ENCODE data around the gene TMC2.

The TMC2 gene

DNA sequence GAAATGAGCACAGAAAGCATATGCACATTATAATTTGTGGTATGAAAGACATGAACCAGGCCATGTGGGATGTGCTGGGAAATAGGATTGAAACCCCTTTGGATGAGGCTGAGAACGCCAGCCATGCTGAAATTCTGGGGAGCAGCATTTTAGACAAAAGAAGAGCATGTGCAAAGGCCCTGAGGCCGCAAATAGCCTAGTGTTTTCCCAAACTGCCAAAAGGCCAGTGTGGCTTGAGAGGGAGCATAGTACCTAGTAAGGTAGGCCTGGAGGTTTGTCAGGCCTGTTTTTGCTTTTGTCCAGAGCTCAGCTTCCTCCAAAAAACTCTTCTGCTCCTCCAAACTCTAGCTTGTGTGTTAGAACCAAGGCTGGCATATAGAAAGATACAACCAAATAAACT, 58.7 kb downstream of the TMC2 start:
- no peak for DNase-seq

DNA sequence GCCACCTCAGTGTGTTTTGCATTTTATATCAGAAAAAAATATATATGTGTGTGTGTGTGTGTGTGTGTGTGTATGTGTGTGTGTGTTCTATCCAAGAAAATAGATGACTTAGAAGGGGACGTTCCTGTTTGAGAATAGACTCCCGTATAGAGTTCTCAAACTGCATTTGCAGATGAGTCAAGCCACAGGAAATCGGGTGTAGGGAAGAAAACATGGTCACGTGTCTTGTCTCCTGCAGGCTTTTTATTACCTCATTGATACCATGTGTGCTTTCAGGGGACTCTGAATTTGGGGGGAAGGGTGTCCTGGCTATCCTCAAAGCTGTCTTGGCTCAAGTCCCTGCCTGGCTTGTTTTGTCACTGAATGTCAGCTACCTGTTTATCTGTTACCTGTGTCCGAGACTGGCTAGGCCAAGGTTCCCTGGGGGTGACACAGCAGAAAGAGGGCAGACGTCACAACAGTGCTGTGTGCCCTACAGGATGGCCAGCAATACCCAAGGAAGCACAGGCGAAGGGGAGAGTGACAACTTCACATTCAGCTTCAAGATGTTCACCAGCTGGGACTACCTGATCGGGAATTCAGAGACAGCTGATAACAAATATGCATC, 60.4 kb downstream of the TMC2 start:
- no peak for DNase-seq

DNA sequence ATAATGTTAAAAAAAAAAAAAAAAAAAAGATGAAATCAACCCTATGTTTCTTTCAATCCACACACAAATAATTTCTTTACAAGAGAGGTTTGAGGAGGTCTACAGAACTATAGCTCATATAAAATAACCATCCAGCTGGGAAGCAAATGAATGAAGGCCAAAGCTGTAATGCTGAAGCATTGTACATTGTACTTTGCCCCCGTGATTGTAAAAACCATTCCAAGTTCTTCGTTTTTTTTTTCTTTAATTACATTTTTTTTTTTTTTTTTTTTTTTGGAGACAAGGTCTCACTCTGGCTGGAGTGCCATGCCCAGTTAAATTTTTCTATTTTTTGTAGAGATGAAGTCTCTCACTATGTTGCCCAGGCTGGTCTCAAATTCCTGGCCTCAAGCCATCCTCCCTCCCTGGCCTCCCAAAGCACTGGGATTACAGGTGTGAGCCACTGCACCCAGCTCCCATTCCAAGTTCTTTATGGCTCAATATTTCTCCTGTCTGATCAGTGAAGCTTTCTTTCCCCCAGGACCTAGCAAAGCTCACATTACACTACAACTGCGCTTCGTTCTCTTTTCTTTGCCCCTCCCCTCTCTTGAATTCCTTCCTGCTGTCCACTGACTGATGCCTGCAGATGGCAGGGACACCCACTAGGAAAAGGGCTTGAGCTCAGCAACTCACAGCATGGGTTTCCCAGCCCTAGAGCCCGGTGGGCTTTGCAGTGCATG, 63.1 kb downstream of the TMC2 start:
- no peak for DNase-seq

DNA sequence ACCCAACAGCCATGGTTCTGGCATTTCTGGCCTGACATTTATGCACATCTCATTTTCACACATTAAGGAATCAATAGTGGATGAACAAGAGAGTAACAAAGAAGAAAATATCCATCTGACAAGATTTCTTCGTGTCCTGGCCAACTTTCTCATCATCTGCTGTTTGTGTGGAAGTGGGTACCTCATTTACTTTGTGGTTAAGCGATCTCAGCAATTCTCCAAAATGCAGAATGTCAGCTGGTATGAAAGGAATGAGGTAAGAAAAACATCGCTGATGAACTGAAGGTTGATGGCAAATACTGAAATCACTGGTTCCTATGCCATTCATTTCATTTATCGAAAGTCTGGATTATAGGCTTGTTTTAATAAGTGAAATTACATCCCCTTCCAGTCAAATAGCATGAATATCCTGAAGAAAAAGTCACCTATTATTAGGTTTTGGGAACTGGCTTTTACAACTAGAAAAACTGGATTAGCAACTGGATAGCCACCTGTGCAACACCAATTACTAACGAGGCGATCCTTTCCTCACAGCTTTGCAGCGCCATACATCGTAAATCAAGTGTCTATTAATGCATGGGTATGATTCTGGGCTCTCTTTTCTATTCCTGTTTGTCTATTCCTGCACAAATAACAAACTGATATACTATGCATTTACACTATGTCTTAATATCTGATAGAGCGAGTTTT, 65.8 kb downstream of the TMC2 start:
- no peak for DNase-seq

DNA sequence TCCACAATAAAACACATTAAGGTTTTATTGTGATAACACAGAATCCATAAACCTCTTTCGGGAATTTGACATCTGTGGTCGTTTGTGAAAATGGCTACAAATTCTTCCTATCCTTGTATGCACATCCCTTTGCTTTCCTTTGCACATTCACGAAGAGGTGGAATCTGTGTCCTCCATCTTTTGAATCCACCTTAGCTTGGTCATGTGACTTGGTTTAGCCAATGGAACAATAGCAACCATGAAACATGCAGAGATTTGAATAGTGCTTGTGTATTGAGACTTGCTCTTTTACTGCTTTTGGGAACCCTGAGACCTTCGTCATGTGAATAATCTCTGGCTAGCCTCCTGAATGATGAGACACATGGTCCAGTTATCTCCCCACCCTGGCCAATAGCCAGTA, 66.4 kb downstream of the TMC2 start:
- no peak for DNase-seq

DNA sequence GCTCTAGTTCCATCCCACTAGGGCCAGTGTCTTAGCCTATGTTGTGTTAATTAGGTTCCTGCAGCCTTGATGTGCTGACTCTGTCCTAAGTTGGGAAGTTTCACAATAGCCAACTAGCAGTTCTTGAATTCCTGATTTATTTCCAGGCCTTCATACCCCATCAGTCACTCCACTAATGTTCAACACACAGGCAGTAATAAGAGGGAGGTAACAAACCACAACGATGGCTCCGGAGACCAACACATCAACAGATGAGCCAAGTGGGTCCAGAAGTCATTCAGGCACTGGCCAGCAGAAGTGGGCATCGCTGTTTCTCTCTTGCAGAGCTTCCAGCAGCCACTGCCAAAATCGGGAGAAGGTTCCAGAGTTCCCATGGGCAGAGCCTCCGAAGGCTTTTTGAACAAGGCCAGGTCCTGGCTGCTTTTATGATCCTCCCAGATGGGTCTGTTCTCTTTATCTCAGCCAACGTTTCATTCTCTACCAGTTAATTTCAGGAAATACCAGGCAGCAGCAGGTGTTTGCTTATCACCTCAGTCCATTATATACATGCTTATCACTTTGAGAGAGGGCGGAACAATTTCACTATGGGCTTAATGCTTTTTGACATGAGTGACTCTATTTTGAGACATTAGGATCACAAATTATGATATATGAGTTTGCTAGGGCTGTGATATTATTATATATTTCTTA, 67.6 kb downstream of the TMC2 start:
- no peak for DNase-seq

DNA sequence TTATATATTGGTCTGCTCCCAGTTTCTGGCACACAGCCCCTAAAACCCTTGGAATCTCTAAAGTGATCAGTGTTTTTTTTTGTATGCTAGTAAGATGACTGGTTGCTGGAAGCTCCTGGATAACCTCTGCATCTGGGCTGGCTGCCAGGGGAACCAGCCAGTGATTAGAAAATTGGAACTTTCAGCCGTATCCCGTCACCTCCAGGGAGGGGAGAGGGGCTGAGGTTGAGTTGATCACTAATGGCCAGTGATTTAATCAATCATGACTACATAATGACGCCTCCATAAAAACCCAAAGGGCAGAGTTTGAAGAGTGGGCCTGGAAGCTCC, 68.1 kb downstream of the TMC2 start:
- DNase-seq, result no peak

DNA sequence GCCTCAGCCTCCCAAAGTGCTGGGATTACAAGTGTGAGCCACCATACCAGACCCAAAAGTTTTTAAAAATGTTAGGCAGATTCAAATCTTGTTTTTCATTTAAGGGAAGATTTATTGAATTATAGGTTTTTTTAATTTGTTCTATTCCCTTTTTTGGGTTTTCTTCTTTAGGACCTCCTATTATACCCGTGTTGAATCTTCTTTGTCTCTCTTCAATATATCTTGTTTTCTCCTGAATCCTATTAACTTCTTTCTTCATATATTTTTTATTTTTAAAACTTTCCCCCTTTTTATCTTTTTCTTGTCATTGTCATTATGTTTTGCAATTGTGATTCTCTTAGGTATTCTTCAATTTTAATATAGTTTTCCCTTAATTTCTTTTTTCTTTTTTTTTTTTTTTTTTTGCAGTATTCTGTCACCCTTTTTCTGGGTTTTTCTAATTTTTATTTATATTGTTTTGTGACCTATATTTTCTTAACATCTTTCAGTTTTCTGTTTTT, 70.2 kb downstream of the TMC2 start:
- no peak for DNase-seq

DNA sequence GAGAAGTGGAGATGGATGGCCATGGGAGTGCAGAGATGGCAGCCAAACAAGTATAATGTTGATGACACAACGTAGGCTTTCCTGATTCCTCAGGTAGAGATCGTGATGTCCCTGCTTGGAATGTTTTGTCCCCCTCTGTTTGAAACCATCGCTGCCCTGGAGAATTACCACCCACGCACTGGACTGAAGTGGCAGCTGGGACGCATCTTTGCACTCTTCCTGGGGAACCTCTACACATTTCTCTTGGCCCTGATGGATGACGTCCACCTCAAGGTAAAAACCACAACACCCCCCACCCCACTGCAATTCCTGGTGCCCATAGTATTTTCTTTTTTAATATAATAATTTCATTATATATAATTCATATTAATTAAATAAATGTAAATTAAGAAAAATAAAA, 74.0 kb downstream of the TMC2 start:
- no peak for DNase-seq

DNA sequence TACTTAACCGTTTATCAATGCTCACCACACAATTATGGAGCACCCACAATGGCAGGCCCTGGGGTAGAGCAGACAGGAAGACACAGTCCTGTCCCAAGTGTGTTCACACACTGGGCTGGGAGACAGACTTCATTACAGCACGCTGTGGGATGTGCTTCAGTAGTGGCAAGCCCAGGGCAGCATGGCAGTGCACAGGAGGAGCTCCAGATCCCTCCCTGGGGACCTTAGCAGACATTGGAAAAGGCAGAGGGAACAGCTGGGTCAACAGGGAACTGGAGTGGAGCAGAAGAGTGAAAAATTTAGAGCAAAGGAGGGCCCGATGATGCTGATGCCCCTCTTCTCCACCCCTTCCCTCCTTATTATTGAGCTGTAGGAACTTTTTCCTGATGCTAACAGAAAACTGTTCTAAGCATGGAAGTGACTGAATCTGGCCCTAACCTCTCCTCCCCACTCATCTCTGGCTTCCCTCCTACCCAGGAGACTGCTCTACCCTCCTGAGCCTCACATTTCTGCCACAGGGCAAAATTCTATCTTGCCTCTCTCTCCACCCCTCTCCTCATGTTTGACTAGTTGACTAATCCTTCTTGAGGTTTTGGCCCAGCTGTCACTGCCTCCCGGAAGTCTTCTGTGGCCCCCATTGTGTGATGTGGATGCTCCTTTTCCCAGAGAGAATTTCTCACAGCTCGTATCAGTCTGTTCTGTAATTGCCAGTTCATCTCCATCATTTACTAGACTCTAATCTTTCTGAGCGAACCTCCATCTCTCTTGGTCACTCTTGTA, 74.8 kb downstream of the TMC2 start:
- no peak for DNase-seq

DNA sequence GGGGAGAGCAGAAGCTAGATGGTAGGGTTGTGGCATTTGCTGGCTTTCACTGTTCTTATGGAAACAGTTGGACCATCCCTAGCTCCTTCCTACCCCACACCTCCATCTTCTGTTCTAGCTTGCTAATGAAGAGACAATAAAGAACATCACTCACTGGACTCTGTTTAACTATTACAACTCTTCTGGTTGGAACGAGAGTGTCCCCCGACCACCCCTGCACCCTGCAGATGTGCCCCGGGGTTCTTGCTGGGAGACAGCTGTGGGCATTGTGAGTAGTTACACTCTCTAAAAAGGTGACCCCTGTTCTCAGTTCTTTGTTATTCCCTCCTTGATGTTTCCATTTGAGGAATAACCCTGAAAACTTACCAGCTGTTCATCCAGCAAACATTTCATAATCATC, 75.7 kb downstream of the TMC2 start:
- DNase-seq, result no peak

DNA sequence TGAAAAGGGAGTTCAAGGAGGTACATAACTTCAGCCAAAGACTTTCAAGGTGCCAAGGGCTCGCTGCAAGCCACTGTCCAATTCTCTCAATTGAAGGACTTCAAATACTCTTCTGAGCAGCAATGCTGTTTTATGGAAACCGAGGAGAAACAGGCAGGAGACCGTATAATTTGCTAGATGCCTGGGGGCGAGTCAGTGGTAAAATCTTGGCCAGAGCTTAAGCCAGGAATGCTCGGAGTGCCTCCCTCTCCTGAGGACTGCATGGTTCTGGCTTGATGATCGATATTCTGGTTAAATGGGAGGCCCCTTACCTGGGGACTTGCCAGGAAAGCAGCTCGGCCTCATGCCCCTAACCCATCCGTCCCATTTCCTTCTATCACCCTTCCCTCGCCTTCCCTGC, 80.3 kb downstream of the TMC2 start:
- DNase-seq, result no peak

DNA sequence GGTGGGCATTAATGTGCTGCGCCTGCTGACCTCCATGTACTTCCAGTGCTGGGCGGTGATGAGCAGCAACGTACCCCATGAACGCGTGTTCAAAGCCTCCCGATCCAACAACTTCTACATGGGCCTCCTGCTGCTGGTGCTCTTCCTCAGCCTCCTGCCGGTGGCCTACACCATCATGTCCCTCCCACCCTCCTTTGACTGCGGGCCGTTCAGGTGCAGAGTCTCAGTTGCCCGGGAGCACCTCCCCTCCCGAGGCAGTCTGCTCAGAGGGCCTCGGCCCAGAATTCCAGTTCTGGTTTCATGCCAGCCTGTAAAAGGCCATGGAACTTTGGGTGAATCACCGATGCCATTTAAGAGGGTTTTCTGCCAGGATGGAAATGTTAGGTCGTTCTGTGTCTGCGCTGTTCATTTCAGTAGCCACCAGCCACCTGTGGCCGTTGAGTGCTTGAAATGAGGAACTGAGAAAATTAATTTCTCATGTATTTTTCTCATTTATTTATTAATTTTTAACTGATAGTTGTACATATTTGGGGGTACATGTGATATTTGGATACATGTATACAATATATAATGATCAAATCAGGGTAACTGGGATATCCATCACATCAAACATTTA, 80.8 kb downstream of the TMC2 start:
- DNase-seq, result no peak

DNA sequence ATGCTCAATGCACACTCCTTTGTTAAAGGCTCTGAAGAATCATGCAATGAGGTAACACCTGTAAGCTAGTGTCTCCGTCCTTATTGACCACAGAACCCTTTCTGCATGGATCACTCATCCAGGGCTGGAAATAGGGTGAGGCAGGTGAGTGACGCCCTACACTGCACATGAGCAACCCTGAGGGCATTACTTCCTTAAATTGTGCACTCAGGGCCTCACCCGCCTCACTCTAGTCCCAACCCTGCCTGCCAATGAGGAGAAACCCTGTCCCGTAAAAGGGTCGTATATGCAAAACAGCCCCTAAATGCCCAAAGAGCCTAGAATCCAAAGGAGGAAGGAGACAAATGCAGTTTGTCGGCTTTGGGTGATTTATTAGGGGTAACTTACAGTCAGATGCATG, 82.4 kb downstream of the TMC2 start:
- DNase-seq, result no peak

DNA sequence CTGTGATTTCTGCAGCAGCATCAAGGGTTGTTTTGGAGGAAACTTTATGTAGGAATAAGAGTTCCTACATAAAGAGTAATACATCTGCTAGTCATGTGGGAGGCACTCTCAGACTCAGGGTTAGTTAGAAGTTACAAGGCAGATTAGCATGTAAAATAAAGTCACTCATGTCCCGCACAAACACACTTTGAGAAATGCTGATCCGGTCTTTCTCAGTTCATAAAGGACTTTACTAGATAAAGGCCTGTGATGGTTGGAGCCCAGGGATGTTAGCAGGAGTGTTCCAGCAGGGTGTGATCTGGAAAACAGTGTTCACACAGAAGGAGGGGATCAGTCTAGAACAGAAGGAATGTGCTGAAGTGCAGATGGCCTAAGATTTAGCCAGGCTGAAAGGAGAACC, 83.0 kb downstream of the TMC2 start:
- no peak for DNase-seq

DNA sequence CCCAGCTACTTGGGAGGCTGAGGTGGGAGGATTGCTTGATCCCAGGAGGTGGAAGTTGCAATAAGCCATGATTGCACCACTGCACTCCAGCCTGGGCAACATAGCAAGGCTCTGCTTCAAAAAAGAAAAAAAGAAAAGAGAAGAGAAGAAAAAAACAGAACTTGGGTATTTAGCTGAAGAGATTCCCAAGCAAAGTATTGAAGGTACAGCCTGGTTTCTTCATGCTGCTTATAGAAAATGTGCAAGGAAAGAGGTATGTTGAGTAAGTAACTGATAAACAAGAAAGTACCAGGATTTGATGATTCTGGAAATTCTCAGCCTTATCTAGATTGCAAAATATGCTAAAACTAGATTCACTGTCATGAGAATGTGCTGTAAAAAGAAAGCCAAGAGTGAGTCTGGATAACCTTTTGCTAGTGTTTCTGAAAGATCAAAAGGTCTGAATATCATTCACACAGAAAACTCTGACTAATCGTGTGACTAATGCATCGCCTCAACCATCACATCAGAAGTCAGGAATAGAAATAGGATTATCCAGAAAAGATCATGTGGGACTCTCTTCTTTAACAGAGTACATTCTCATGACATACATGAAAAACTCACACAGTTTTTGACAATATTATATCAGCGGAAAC, 83.7 kb downstream of the TMC2 start:
- DNase-seq, result no peak

DNA sequence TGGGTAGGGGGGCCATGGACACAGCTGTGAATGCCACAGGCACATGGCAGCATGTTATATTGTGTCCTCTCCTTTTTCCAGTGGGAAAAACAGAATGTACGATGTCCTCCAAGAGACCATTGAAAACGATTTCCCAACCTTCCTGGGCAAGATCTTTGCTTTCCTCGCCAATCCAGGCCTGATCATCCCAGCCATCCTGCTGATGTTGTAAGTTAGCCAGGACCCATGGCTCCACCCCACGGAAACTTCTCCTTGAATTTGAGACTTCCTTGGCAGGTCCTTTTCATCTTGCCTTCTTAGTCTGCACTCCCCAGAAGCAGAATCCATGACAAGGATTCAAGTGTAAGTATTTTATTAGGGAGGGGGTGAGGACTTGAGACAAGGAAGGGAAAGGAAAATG, 87.8 kb downstream of the TMC2 start:
- DNase-seq, result no peak

DNA sequence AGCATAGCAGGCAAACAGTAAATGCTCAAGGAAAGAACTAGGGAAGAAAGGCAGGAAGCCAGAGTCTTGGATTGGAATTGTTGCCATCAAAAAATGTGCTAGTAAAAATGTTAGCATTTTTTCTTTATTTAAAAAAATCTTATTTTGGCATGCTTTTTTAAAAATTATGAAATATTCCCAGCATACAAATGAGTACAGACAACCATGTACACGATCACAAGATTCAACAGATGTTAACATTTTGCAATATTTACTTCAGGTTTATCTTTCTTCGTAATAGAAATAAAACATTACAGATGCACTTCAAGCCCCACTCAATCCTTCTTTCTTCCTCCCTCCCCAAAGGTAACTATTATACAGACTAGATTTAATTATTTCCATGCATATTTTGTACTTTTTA, 88.7 kb downstream of the TMC2 start:
- DNase-seq, result no peak

DNA sequence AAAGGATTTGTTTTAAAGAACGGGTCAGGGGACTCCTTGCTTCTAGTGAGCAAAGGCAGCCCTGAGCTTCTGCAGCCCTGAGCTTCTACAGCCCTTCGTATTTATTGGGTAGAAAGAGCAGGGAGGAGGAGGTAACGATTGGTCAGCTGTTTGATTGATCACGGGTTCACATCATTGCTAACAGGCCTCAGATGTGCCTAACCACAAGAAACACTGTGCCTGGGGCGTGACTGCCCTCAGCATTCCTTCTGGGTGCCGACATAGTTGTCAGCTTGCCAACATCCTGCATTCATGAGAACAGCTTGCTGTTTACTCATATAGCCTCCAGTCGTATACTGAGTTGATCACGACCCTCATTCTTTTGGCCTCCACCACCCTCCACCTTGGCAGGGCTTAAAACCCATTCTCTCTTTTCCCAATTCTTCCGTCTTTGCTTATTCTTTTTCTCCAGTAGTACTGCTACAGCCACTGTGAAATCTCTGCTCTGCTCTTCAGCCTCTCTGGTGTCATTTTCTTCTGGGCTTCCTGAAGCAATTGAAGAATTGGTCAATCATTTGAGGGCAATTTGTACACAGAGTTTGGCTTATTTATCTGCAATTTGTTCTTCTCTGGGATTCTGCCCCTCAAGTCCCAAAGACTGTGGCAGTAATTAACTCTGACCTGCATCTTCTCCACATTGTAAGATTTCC, 90.6 kb downstream of the TMC2 start:
- no peak for DNase-seq

DNA sequence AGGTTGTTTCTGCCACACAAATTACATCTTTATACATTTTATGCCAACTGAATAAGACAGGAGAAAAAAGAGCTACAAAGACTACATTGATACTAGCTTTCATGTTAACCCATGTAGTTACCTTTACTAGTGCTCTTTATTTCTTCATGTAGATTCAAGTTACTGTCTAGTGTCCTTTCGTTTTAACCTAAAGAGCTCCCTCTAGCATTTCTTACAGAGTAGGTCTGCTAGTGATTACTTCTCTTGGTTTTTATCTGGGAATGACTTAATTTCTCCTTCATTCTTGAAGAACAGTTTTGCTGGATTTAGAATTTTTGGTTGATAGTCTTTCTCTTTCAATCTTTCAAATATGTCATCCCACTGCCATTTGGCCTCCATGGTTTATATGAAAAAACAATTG, 94.9 kb downstream of the TMC2 start:
- DNase-seq, result no peak

DNA sequence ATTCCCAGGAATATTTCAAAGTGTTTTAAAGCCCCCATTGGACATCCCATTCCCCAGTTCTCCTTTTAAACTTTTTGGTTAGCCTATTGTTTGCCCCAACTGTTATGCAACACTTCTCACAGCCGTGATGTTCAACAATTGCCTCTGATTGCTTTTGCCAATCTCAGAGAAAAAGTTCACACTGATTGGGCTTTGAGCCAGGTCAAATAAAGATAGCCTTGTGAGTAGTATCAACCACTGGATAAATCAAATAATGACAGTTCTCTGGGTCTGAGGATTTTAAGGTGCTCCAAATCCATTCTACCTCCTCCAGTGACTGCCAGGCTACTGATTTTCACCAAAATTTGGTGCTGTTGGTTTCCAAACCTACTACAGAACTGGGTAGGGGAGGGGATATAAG, 97.0 kb downstream of the TMC2 start:
- DNase-seq, result no peak

All from cortex of kidney (tissue), 1 donor.